ACC112 (cell line): Measurements from ENCODE around the gene CACNA1H.

Experiments
- H2AFZ ChIP-seq: fragments of 200-600 bp; sonication (generic); one replicate; pipeline ENCODE4 v1.6.0; 2017; ENCODE audit warnings: antibody characterized with exemption, low read length; ENCODE audit not compliant: unreplicated experiment
- H3K27ac ChIP-seq: fragments of 200-600 bp; sonication (generic); 2 replicates; pipeline ENCODE4 v1.5.1; 2014; ENCODE audit warnings: low read depth, mild to moderate bottlenecking, antibody characterized with exemption, low read length, moderate library complexity
- H3K27me3 ChIP-seq: fragments of 200-600 bp; sonication (generic); 2 replicates; pipeline ENCODE4 v1.6.1; 2014; ENCODE audit warnings: mild to moderate bottlenecking, antibody characterized with exemption, low read length, moderate library complexity, mixed read lengths; ENCODE audit not compliant: insufficient read depth
- H3K36me3 ChIP-seq: fragments of 200-600 bp; sonication (generic); 2 replicates; pipeline ENCODE4 v1.6.1; 2016; ENCODE audit warnings: mild to moderate bottlenecking, antibody characterized with exemption, low read length, moderate library complexity, mixed read lengths; ENCODE audit not compliant: insufficient read depth
- H3K4me1 ChIP-seq: fragments of 200-600 bp; sonication (generic); one replicate; pipeline ENCODE4 v1.6.1; 2016; ENCODE audit warnings: low read length, mixed read lengths; ENCODE audit not compliant: insufficient read depth, unreplicated experiment, control insufficient read depth
- H3K4me3 ChIP-seq: fragments of 200-600 bp; sonication (generic); 2 replicates; pipeline ENCODE4 v1.5.1; 2014; ENCODE audit warnings: mild to moderate bottlenecking, low read depth, low read length
- H3K79me2 ChIP-seq: fragments of 200-600 bp; sonication (generic); one replicate; pipeline ENCODE4 v1.6.0; 2016; ENCODE audit warnings: low read length; ENCODE audit not compliant: control insufficient read depth, unreplicated experiment, insufficient read depth

CACNA1H gene

DNA sequence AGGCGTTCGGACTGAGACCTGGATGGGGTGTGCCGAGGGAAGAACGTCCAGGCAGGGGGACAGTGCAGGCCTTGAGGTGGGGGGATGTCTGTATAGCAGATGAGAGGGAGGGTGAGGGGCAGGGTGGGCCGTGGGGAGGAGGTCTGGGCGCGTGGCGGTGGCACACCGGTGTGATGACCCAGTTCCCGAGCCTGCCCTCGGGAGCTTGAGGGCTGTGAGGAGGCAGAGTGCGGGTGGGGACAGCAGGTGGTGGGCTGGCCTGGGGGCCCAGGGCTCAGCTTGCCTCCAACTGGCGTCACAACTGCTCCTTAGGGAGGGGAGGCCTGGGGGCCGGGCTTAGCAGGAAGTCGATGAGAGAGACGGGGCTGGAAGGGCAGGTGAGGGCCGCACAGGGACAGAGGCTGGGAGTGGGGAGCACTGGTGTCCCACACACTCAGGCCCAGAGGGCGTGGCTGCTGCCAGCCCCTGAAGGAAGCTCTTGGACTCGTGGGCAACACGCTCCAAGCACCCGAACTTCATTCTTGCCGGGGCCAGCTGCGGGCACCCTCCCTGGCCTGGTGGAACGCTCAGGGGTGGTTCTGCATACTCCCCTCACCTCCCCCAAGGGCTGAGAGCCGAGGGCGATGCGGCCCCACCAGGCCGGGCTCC, 6.5 kb downstream of the CACNA1H start:
- H3K4me3 ChIP-seq = no peak overlapping the region
- no peaks in the 10 kb centered on the region for H3K36me3 ChIP-seq
- H3K27me3 ChIP-seq = peaks cover 43% of the 10 kb centered on the region
- no peak overlapping the region for H3K27ac ChIP-seq
- H2AFZ ChIP-seq = no peak overlapping the region
- no peaks in the 10 kb centered on the region for H3K79me2 ChIP-seq
- H3K4me1 ChIP-seq = peaks cover 3% of the 10 kb centered on the region

DNA sequence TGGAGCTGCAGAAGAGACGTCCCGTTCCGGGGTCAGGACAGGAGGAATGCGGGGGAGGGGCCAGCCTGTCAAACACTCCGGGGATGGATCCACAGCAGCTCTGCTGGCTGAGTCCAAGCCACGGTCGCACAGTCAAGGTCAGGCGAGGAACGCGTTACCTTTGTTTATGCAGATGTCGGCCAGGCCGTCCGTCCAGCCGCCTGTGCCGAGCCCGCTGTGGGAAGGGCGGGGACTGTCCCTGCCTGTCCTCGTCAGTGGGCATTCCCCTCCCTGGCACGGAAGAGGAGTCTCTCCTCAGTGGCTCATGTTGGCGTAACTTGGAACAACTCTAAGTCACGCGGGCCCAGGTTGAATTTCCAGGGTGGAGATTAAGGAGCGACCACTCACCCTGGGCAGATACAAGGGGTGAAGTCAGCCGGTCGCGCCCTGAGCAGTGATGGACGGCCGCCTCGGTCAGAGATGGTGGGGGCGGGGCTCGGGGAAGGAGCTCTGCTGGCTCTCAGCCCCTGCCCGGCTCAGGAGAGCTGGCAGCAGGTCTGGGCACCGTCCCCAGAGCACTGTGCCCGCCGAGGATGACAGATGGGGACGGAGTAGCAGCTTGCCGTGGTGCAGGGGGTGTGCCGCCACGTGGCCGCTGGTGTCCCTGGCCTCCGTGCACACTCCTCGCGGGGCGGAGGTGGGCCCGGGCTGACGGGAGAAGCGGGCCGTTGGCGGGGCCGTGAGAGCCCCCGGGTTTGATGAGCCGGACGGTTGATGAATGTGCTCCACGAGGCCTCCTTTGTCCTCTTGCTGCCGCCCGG, 7.3 kb downstream of the CACNA1H start:
- Histone ChIP-seq H2AFZ (no peak overlapping the region), H3K27ac (no peak overlapping the region), H3K4me3 (no peak overlapping the region), H3K4me1 (peaks cover 3% of the 10 kb centered on the region), H3K79me2 (no peaks in the 10 kb centered on the region), H3K36me3 (no peaks in the 10 kb centered on the region), H3K27me3 (peaks cover 35% of the 10 kb centered on the region)

- Histone ChIP-seq H3K4me3 (no peak overlapping the region), H3K36me3 (no peaks in the 10 kb centered on the region), H3K27me3 (peaks cover 29% of the 10 kb centered on the region), H3K4me1 (peaks cover 3% of the 10 kb centered on the region), H3K27ac (no peak overlapping the region), H2AFZ (no peak overlapping the region), H3K79me2 (no peaks in the 10 kb centered on the region)
These were observed 8.0 kb downstream of the CACNA1H start for GRCh38 chr16:1160773-1161348.

DNA sequence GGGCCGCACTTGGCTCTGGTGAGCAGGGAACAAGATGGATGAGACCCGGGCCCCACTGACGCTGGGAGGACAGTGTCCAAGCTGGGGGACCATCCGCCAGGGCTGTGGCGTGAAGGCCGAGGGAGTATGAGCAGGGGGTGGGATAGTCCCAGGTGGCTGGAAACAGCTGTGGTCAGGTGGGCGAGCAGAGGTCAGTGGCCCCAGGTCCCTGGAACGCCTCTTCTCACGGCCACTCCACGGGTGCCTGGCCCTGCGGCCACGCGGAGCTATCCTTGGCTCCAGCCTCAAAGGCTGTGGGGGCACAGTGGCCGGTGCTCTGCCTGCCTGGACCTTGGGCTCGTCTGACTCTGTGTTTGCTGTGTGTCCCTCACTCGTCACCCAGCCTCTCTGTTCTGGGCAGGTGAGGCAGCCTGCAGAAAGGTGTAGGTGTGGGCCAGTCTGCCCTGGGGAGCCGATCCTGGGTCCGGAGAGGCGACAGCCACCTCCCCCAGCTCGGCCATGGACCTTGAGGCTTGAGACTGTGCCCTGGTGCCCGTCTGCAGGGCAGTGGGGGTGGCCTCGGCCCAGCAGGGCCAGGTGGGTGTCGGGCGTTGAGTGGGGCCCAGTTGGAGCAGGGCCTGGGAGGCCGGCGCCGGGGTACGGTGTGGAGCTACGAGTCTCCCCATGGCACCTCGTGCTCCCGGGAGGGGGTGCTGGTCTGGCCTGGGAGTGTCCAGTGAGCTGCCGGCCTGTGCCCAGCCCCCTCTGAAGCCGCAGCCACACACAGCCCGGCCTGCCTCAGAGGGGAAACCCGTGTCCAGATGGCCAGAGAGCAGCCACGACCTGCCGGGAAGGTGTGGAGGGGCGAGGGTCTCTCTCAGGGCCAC, 10.0 kb downstream of the CACNA1H start:
- Histone ChIP-seq H2AFZ (no peak overlapping the region), H3K4me1 (peaks cover 3% of the 10 kb centered on the region), H3K27me3 (peaks cover 14% of the 10 kb centered on the region), H3K79me2 (no peaks in the 10 kb centered on the region), H3K27ac (no peak overlapping the region), H3K36me3 (no peaks in the 10 kb centered on the region), H3K4me3 (no peak overlapping the region)

- Histone ChIP-seq H3K4me3 (no peak overlapping the region), H3K27ac (no peak overlapping the region), H3K4me1 (peaks cover 3% of the 10 kb centered on the region), H3K79me2 (no peaks in the 10 kb centered on the region), H3K36me3 (no peaks in the 10 kb centered on the region), H3K27me3 (peaks cover 11% of the 10 kb centered on the region), H2AFZ (no peak overlapping the region)
These were observed 10.7 kb downstream of the CACNA1H start for GRCh38 chr16:1163567-1164055.

DNA sequence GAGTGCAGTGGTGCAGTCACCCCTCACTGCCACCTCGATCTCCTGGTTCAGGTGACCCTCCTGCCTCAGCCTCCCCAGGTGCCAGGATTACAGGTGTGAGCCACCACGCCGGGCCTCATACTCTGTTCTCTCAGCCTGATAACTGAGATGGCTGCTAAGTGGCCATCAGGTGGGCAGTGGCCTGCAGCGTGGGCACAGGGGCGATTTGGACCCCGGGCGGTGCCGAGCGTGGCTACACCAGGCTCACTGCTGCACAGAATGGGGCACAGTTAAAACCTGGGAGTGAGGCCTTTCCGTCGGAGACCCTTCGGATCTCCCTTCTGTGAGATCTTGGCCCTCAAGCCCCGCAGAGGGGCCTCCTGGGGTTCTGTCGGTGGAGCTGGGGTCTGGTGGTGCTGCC, 11.5 kb downstream of the CACNA1H start:
- peaks cover 4% of the 10 kb centered on the region; the same call in 1 of the 2 replicates for H3K27me3 ChIP-seq
- H3K4me3 ChIP-seq = no peak overlapping the region

GRCh38 chr16:1164975-1165374, 12.1 kb downstream of the CACNA1H start:
- Histone ChIP-seq H3K4me3 (no peak overlapping the region), H3K79me2 (no peaks in the 10 kb centered on the region)

More for the DNA sequence above, 11.5 kb downstream of the CACNA1H start:
- Histone ChIP-seq H3K79me2 (no peaks in the 10 kb centered on the region), H3K4me1 (peaks cover 3% of the 10 kb centered on the region), H3K27ac (no peak overlapping the region), H3K36me3 (no peaks in the 10 kb centered on the region), H2AFZ (no peak overlapping the region)

GRCh38 chr16:1165511-1165910, 12.6 kb downstream of the CACNA1H start:
- Histone ChIP-seq H3K27me3 (no peaks in the 10 kb centered on the region), H3K36me3 (no peaks in the 10 kb centered on the region), H3K79me2 (no peaks in the 10 kb centered on the region), H3K4me3 (no peak overlapping the region), H2AFZ (no peak overlapping the region), H3K4me1 (peaks cover 3% of the 10 kb centered on the region), H3K27ac (no peak overlapping the region)

More at GRCh38 chr16:1164975-1165374, 12.1 kb downstream of the CACNA1H start:
- Histone ChIP-seq H3K4me1 (peaks cover 3% of the 10 kb centered on the region), H2AFZ (no peak overlapping the region), H3K27me3 (no peaks in the 10 kb centered on the region), H3K27ac (no peak overlapping the region), H3K36me3 (no peaks in the 10 kb centered on the region)

GRCh38 chr16:1167276-1168107, 14.6 kb downstream of the CACNA1H start:
- H3K79me2 ChIP-seq = no peaks in the 10 kb centered on the region
- H3K4me3 ChIP-seq = no peak overlapping the region
- H3K4me1 ChIP-seq = peaks cover 3% of the 10 kb centered on the region
- no peak overlapping the region for H3K27ac ChIP-seq
- H3K36me3 ChIP-seq = no peaks in the 10 kb centered on the region
- no peaks in the 10 kb centered on the region for H3K27me3 ChIP-seq
- H2AFZ ChIP-seq = no peak overlapping the region
